Activated naive CD8-positive, alpha-beta T cell treated with anti-CD3 and anti-CD28 coated beads, Interleukin-2, amount 50 U/mL, for 24 hours (primary cell): ENCODE measurements around the gene GUCA2B.

Source experiments
- ATAC-seq: fragments of 150-1000 bp; cut with Tn5 transposase; one replicate; pipeline ENCODE4 v1.10.0; 2021
- DNase-seq: peaks from one replicate; pipeline ENCODE4 v3.0.0; 2021
- H3K27ac Mint-ChIP-seq: one replicate; pipeline ENCODE4 v1.8.0; 2021; ENCODE audit warnings: mild to moderate bottlenecking, mixed read lengths
- H3K27me3 Mint-ChIP-seq: one replicate; pipeline ENCODE4 v1.8.0; 2021; ENCODE audit warnings: mixed read lengths
- H3K36me3 Mint-ChIP-seq: one replicate; pipeline ENCODE4 v1.8.0; 2021; ENCODE audit warnings: low read depth, mixed read lengths
- H3K4me1 Mint-ChIP-seq: one replicate; pipeline ENCODE4 v1.8.0; 2021; ENCODE audit warnings: mixed read lengths
- H3K4me3 Mint-ChIP-seq: one replicate; pipeline ENCODE4 v1.8.0; 2021; ENCODE audit warnings: mild to moderate bottlenecking, moderate library complexity, mixed read lengths
- H3K9me3 Mint-ChIP-seq: one replicate; pipeline ENCODE4 v1.8.0; 2021; ENCODE audit warnings: mixed read lengths

Gene GUCA2B

GRCh38 chr1:42150651-42151050 lies 2.6 kb upstream of the GUCA2B start:
- H3K27ac Mint-ChIP-seq: no peak overlapping the region
- no peak for ATAC-seq
- H3K27me3 Mint-ChIP-seq: peaks cover 6% of the 10 kb centered on the region

GRCh38 chr1:42152119-42152518 lies 1.1 kb upstream of the GUCA2B start:
- DNase-seq (no peak), ATAC-seq (no peak)
- Mint-ChIP-seq H3K4me1 (no peaks in the 10 kb centered on the region), H3K4me3 (no peak overlapping the region), H3K9me3 (no peaks in the 10 kb centered on the region), H3K27ac (no peak overlapping the region), H3K36me3 (no peaks in the 10 kb centered on the region), H3K27me3 (peaks cover 6% of the 10 kb centered on the region)

More at GRCh38 chr1:42150651-42151050, 2.6 kb upstream of the GUCA2B start:
- Mint-ChIP-seq H3K9me3 (no peaks in the 10 kb centered on the region), H3K36me3 (no peaks in the 10 kb centered on the region), H3K4me1 (no peaks in the 10 kb centered on the region), H3K4me3 (no peak overlapping the region)
- DNase-seq: no peak

- peaks cover 6% of the 10 kb centered on the region for H3K27me3 Mint-ChIP-seq
- no peak overlapping the region for H3K27ac Mint-ChIP-seq
- H3K9me3 Mint-ChIP-seq: no peaks in the 10 kb centered on the region
- ATAC-seq (no peak), DNase-seq (no peak)
- H3K4me1 Mint-ChIP-seq: peaks cover 4% of the 10 kb centered on the region
- H3K4me3 Mint-ChIP-seq: no peak overlapping the region
- no peaks in the 10 kb centered on the region for H3K36me3 Mint-ChIP-seq
Observed at GRCh38 chr1:42153624-42154023, 414 bp downstream of the GUCA2B start.

- no peak overlapping the region for H3K4me3 Mint-ChIP-seq
- H3K9me3 Mint-ChIP-seq: no peaks in the 10 kb centered on the region
- H3K4me1 Mint-ChIP-seq: peaks cover 4% of the 10 kb centered on the region
- DNase-seq (no peak), ATAC-seq (no peak)
- H3K27me3 Mint-ChIP-seq: peaks cover 8% of the 10 kb centered on the region
- H3K27ac Mint-ChIP-seq: no peak overlapping the region
- H3K36me3 Mint-ChIP-seq: no peaks in the 10 kb centered on the region
Observed at GRCh38 chr1:42154685-42155084, 1.5 kb downstream of the GUCA2B start.

GRCh38 chr1:42155362-42155761 lies 2.2 kb downstream of the GUCA2B start:
- Mint-ChIP-seq H3K9me3 (no peaks in the 10 kb centered on the region), H3K4me3 (no peak overlapping the region), H3K27ac (no peak overlapping the region), H3K36me3 (no peaks in the 10 kb centered on the region), H3K27me3 (peaks cover 3% of the 10 kb centered on the region), H3K4me1 (peaks cover 4% of the 10 kb centered on the region)
- ATAC-seq: no peak
- DNase-seq: no peak

- ATAC-seq: peak; percentile 56
- Mint-ChIP-seq H3K4me3 (no peak overlapping the region), H3K27me3 (peaks cover 6% of the 10 kb centered on the region), H3K4me1 (peaks cover 4% of the 10 kb centered on the region), H3K27ac (no peak overlapping the region), H3K36me3 (no peaks in the 10 kb centered on the region), H3K9me3 (peaks cover 10% of the 10 kb centered on the region)
- no peak for DNase-seq
Observed at GRCh38 chr1:42157667-42158066, 4.5 kb downstream of the GUCA2B start.

GRCh38 chr1:42158189-42158588 lies 5.0 kb downstream of the GUCA2B start:
- Mint-ChIP-seq H3K27me3 (peaks cover 6% of the 10 kb centered on the region), H3K36me3 (no peaks in the 10 kb centered on the region), H3K9me3 (peaks cover 10% of the 10 kb centered on the region), H3K27ac (no peak overlapping the region), H3K4me1 (peaks cover 4% of the 10 kb centered on the region), H3K4me3 (no peak overlapping the region)
- ATAC-seq (no peak), DNase-seq (no peak)

- Mint-ChIP-seq H3K27ac (no peak overlapping the region), H3K9me3 (peaks cover 10% of the 10 kb centered on the region), H3K4me3 (no peak overlapping the region), H3K27me3 (peaks cover 6% of the 10 kb centered on the region), H3K36me3 (no peaks in the 10 kb centered on the region), H3K4me1 (peaks cover 4% of the 10 kb centered on the region)
- no peak for ATAC-seq
- DNase-seq: no peak
Observed at GRCh38 chr1:42162181-42162580, 9.0 kb downstream of the GUCA2B start.

- no peak for ATAC-seq
- H3K4me3 Mint-ChIP-seq: no peak overlapping the region
- peaks cover 10% of the 10 kb centered on the region for H3K9me3 Mint-ChIP-seq
- H3K27me3 Mint-ChIP-seq: peaks cover 6% of the 10 kb centered on the region
- DNase-seq: no peak
- no peak overlapping the region for H3K27ac Mint-ChIP-seq
- H3K4me1 Mint-ChIP-seq: no peaks in the 10 kb centered on the region
- no peaks in the 10 kb centered on the region for H3K36me3 Mint-ChIP-seq
Observed at GRCh38 chr1:42163114-42163513, 9.9 kb downstream of the GUCA2B start.

GRCh38 chr1:42163536-42164503 lies 10.6 kb downstream of the GUCA2B start:
- no peak overlapping the region for H3K4me3 Mint-ChIP-seq
- H3K4me1 Mint-ChIP-seq: no peaks in the 10 kb centered on the region
- H3K36me3 Mint-ChIP-seq: no peaks in the 10 kb centered on the region
- H3K27me3 Mint-ChIP-seq: peaks cover 6% of the 10 kb centered on the region
- peaks cover 10% of the 10 kb centered on the region for H3K9me3 Mint-ChIP-seq
- no peak for ATAC-seq
- DNase-seq: no peak
- no peak overlapping the region for H3K27ac Mint-ChIP-seq

GRCh38 chr1:42164551-42165420 lies 11.6 kb downstream of the GUCA2B start, which contains the start of gene GUCA2A:
Gene GUCA2A, minus strand, starts transcription at chr1:42164745. Its CDS starts 33 bp downstream, at chr1:42164712.
- ATAC-seq (no peak), DNase-seq (no peak)
- Mint-ChIP-seq H3K4me1 (no peaks in the 10 kb centered on the region), H3K4me3 (no peak within 1 kb of the TSS), H3K27me3 (peaks cover 4% of the 10 kb centered on the region), H3K27ac (no peak within 1 kb of the TSS), H3K36me3 (no peaks in the 10 kb centered on the region), H3K9me3 (peaks cover 10% of the 10 kb centered on the region)

GRCh38 chr1:42165511-42166210 lies 12.5 kb downstream of the GUCA2B start:
- no peak for ATAC-seq
- no peaks in the 10 kb centered on the region for H3K36me3 Mint-ChIP-seq

GRCh38 chr1:42167611-42168390 lies 14.6 kb downstream of the GUCA2B start:
- no peaks in the 10 kb centered on the region for H3K9me3 Mint-ChIP-seq
- DNase-seq (no peak), ATAC-seq (no peak)
- no peaks in the 10 kb centered on the region for H3K4me1 Mint-ChIP-seq
- H3K4me3 Mint-ChIP-seq: no peak overlapping the region
- no peak overlapping the region for H3K27ac Mint-ChIP-seq
- no peaks in the 10 kb centered on the region for H3K36me3 Mint-ChIP-seq
- no peaks in the 10 kb centered on the region for H3K27me3 Mint-ChIP-seq

More at GRCh38 chr1:42165511-42166210, 12.5 kb downstream of the GUCA2B start:
- Mint-ChIP-seq H3K4me3 (no peak overlapping the region), H3K4me1 (no peaks in the 10 kb centered on the region), H3K27me3 (peaks cover 4% of the 10 kb centered on the region), H3K27ac (no peak overlapping the region), H3K9me3 (peaks cover 8% of the 10 kb centered on the region)
- no peak for DNase-seq

- ATAC-seq (no peak), DNase-seq (no peak)
- Mint-ChIP-seq H3K9me3 (no peaks in the 10 kb centered on the region), H3K27ac (no peak overlapping the region), H3K4me1 (no peaks in the 10 kb centered on the region), H3K27me3 (no peaks in the 10 kb centered on the region), H3K4me3 (no peak overlapping the region), H3K36me3 (no peaks in the 10 kb centered on the region)
Observed at GRCh38 chr1:42168391-42168670, 15.1 kb downstream of the GUCA2B start.
